ENCODE data around the gene TDP2.
"Not testable (repeated sequence)": the region's sequence is repeated elsewhere in the genome, so short reads cannot be mapped to it uniquely, and the experiment has no call there.

DNA sequence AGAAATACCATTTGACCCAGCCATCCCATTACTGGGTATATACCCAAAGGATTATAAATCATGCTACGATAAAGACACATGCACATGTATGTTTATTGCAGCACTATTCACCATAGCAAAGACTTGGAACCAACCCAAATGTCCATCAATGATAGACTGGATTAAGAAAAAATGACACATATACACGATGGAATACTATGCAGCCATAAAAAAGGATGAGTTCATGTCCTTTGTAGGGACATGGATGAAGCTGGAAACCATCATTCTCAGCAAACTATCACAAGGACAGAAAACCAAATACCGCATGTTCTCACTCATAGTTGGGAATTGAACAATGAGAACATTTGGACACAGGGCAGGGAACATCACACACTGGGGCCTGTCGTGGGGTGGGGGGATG, 4.4 kb upstream of the TDP2 start:
- TF ChIP-seq, protein P1, sequence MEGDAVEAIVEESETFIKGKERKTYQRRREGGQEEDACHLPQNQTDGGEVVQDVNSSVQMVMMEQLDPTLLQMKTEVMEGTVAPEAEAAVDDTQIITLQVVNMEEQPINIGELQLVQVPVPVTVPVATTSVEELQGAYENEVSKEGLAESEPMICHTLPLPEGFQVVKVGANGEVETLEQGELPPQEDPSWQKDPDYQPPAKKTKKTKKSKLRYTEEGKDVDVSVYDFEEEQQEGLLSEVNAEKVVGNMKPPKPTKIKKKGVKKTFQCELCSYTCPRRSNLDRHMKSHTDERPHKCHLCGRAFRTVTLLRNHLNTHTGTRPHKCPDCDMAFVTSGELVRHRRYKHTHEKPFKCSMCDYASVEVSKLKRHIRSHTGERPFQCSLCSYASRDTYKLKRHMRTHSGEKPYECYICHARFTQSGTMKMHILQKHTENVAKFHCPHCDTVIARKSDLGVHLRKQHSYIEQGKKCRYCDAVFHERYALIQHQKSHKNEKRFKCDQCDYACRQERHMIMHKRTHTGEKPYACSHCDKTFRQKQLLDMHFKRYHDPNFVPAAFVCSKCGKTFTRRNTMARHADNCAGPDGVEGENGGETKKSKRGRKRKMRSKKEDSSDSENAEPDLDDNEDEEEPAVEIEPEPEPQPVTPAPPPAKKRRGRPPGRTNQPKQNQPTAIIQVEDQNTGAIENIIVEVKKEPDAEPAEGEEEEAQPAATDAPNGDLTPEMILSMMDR (IDR thresholded peaks at IDR 0.05), result not testable (repeated sequence)
- TF ChIP-seq POLR2A, POLR2AphosphoS5 (IDR thresholded peaks at IDR 0.05): not testable (repeated sequence)

Measured in breast epithelium (tissue), 3 donors.